HG03045 (cell line): Measurements from ENCODE around the gene CCK.

ENCODE experiments used
- ATAC-seq: cut with Tn5 transposase; IDR thresholded peaks from one replicate; pipeline ENCODE4 v1.9.1; 2021; ENCODE audit warnings: mild to moderate bottlenecking, moderate library complexity; ENCODE audit not compliant: unreplicated experiment

CCK gene

DNA sequence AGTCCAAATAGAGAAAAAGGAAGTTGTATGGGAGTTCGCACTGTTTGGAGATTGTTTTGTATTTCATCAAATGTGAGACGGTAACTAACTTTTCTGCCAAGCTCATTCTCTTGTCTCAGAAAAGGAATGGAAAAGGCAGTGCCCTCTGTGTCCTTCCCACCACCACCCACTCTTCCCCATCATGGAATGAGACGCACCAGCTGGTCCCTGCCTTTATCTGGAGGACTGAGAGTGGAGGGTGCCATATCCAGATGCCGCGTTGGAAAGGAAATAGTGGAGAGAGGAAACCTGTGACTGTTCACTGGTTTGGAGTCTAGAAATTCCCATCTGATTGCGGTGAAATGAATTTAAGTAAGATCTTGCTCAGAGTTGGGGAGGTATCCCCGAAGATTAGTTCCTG is 3.7 kb upstream of the CCK start:
- no peak for ATAC-seq

GRCh38 chr3:42267878-42268277 is 1.9 kb upstream of the CCK start:
- no peak for ATAC-seq

DNA sequence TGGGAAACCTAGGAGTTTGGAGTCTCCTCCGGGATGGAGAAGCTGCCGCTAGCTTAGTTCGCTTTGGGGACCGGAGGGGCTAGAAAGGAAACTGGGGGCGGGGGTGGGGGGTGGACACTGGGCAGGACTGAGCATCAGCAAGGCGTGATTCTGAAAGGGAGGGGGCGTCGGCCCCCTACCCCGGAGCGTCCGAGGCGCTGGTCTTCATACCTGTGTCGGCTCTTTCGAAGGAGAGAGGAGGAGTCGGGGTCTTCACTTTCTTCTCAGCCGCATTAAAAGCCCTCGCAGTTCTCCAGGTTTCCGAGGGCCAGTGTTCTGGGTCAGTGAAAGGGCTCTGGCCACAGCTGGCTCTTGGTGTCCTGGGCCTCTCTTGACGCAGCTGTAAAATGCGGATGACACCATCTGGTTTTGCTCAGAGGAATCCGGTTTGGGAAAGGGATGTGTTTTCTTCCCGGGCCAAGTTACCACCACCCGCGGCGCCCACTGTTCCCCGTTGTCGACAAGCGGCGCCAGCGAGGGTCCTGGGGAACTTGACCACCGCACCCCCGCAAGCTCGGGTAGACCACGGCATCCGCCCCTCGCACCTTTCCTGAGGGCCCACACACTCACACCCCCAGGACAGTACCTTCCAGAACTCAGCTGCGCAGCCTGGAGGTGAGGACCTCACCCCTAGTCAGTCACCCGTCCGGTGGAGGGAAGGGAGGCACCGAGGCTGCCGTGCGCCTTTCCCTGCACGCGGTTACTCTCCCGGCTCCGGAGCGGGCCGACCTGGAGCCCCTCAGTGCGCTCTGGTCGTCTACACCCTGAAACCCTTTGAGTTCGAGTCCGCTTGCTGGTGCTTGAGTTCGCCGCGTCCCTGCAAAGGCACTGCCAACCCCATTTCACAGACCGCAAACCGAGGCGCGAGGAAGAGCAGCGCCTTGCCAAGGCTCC is 660 bp downstream of the CCK start:
- ATAC-seq: no peak

DNA sequence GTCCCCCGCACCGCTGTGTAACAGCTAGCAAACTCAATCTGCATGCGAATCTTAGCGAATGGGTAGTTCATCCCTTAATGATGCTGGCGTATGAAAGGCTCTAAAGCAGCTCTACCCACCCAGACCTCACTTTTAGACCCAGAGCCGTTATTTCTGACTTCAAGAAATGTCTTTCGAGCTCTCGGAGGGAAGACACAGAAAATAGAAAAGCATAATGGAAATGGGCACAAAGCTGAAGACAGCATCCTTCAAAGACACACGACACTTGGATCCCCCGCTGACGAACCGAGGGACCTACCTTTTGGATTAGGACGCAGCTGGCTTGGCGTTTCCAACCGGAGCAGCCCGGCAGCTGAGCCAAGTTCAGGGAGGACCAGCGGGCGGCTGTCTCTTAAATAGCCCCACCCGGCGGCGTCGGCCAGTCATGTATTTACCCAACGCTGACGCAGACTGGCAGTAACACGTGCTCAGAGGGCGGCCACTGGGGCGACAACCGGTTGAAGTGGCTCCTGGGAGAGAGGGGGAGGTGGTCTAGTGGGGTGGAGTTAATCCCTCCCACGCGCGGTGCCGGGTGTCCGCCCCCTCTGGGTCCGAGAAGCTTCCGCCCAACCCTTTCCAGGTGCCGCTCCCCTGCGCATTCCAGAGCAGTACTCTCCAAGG is 1.5 kb downstream of the CCK start:
- ATAC-seq: no peak

DNA sequence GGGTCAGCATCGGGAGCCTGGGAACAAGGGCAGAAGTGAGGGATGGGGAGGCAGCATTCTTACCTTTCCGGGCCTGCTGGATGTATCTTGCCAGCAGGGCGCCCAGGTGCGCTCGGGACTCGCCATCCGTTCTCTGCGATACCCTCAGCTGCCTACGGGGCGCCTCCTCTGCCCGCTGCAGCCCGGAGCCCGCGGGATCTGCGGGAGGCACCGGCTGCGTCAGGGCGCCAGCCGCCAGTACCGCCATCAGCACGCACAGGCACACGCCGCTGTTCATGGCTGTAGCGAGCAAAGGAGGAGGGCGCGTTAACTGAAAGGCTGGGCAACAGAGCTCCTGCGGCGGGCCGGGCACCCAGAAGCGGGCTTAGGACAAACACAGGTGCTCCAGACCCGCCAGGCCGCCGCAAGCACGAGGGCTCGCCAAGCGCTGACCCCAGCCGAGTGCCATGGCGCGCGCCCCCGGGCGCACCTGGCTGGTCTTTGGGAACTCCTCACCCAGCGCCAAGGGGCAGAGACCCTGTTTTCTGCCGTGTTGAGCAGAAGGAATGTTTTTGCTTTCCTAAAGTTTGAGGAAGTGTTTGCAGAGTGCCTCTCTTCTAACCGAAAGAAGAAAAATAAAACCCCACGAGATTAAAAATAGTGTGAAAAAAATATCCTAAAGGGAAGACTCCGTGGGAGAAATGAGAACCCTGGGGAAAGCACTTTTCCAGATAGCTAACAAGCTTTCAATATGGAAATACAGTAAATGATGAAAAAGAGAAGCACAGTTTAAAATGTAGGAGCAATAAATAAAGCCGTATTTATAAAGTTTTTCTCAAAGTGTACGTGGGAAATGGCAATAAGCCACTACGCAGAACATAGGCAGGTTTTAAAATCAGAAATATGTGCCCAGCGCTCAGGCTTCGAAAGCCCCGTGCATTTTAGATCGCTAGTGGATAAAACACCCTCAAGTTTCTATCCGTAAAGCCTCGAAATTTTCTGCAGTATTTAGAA is 2.3 kb downstream of the CCK start:
- no peak for ATAC-seq

DNA sequence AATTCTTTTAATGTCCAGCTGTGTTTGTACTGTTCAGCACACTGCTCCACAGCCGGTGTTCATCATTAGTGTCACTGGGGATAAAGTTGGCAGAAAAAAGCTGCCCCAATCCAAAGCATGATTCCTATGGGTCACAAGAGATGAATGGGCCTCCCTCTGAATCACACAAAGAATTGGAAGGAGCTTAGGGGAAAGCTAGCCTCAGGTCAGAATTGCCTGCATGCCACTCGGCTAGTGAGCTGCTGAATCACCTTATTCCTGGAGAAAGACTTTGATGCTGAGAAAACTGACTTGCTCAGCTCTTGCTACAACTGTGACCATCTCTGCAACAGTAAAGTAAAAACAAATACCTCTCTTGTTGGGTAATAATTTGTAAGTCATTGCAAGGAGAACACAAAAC is 3.5 kb downstream of the CCK start:
- ATAC-seq: no peak

DNA sequence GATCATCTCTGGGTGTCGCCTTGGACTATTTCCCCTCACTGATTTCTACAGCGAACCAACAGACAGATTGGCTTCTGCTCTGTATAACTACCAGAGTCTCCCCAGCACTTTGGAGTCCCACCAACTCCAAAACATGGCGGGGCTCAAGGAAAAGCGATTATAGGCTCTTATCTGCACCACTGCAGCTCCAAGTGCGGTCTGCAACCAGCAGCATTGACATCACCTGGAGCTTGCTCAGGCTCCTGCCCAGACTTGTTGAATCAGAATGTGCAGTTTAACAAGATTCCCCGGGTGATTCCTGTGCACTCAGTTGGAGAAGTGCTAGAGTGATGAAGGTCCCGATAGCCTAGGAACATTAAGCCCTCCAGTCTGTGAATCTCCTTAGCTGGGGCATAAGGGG is 9.0 kb downstream of the CCK start:
- ATAC-seq: no peak

- no peak for ATAC-seq
Observed at GRCh38 chr3:42256135-42256819, 9.7 kb downstream of the CCK start.

DNA sequence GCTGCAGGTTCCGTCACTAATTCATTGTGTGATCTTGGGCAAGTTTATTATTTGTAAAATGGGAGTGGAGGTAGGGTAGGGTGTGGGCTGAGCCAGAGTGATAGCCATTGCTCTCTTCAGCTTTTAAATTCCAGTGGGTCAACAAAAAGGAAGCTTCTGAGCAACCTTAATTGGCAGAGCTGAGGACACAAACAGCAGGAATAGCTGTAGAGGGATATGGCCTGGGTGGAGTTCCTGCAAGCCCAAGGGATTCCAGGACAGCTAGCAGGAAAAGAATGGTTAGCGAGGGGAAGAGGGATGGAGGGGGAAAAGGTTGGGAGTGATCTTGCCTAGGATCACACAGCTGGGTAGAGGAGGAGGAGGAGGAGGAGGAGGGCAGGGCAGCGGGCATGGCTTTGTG is 11.4 kb downstream of the CCK start:
- no peak for ATAC-seq

- no peak for ATAC-seq
Observed at GRCh38 chr3:42250761-42251160, 15.2 kb downstream of the CCK start.

DNA sequence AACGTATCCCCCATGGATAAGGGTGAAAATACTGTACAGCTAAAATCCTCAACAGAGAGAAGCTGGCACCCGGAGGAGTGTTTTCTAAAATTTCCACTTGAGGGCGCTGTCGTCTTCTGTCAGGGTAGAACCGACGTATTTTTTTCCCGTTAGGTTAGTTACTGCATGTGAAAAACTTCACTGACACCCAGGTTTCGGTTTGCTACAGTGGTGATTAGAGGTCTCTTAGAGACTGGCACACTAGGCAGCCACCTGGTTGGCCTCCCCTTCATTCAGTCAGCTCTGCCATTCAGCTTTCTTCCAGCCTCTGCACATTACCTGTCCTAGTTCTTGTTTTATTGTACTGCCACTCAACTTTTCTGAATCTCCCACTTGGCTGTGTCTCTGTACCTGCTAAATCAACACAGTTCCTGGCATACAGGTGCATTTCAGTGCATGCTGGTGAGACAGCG is 18.4 kb downstream of the CCK start:
- ATAC-seq: peak; percentile 68

DNA sequence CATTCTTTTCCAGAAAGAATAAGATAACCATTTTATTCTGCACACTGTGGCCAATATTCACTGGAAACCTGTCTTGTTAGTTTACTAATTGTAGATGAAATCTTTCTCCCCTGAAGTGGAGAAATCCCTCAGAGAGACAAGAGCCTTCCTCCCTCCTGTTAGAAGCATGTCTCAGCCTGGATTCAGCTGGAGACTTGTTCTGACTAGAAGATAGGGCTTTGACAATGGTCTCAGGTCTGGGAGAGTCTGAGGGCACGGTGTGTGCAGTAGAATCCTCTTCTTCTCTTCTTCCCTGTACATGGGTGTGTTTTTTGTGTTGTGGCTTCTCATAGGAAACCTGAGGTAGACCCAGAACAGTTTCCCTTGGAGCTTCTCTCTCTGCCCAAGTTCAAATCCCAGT is 19.9 kb downstream of the CCK start:
- ATAC-seq: no peak

DNA sequence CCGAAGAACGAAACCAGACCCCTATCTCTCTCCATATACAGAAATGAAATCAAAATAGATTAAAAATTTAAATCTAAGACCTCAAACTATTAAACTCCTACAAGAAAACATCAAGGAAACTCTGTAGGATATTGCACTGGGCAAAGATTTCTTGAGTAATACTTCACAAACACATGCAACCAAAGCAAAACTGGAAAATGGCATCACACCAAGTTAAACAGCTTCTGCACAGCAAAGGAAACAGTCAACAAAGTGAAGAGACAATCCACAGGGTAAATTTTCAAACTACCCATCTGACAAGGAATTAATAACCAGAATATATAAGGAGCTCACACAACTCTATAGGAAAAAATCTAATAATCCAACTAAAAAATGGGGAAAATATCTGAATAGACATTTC is 29.4 kb downstream of the CCK start:
- no peak for ATAC-seq

DNA sequence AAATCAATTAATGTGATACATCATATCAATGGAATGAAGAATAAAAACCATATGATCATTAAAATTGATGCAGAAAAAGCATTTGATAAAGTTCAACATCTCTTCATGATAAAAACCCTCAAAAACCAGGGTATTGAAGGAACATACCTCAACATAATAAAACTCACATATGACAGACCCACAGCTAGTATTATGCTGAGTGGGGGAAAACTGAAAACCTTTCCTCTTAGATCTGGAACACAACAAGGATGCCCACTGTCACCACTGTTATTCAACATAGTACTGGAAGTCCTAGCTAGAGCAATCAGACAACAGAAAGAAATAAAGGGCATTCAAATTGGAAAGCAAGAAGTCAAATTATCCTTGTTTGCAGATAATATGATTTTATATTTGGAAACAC is 30.5 kb downstream of the CCK start:
- ATAC-seq: no peak

DNA sequence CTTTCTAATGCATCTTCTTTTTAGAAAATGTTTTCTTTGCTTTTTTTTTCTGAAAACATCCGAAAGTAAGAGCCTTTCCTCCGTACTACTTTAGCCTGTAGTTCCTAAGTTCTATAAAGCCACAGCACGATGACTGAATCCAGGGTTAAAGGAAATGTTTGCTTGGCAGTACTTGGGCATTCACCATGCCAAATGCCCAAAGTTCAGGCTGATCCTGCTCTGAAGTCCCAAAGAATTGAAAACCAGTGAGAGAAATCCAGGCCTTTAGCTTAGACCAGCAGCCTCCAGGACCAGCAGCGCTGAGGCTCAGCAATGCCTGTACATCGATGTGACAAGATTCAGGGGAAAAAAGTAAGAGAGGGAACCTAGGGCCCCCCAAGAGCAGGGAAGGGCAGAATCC is 35.1 kb downstream of the CCK start:
- no peak for ATAC-seq

DNA sequence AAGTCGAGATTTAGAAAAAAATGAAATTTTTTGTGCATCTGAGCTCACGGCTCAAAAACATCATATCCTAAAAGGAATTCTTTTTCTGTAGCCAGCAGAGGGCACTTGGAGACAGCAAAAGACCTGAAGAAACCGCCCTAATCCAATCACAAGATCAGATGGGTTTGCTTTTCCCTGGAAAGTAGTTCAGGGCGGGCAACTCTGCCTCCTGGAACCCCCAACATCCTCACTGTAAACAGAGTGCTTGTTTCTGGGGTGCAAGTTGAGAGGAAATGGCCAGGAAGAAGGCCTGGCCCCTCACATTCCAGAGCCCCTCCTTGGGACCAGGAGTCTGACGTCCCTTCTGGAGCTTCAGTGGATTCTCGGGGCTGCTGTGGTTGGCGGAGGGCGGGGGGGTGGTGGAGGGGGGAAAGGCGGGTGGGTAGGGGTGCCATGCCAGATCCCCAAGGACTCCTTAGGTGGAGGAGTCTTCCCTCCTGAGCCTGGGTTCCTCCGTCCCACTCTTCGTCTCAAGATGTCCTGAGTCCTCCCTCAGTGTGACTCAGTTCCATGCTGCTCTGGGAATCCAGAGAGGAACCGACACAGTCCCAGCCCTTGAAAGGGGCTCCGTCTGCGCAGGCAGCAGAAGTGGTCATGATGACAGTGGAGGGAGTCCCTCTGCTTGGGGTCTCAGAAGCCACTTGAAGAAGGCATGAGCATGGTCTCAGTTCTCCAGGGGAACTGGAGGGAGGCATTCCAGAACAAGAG is 35.9 kb downstream of the CCK start:
- ATAC-seq: no peak

DNA sequence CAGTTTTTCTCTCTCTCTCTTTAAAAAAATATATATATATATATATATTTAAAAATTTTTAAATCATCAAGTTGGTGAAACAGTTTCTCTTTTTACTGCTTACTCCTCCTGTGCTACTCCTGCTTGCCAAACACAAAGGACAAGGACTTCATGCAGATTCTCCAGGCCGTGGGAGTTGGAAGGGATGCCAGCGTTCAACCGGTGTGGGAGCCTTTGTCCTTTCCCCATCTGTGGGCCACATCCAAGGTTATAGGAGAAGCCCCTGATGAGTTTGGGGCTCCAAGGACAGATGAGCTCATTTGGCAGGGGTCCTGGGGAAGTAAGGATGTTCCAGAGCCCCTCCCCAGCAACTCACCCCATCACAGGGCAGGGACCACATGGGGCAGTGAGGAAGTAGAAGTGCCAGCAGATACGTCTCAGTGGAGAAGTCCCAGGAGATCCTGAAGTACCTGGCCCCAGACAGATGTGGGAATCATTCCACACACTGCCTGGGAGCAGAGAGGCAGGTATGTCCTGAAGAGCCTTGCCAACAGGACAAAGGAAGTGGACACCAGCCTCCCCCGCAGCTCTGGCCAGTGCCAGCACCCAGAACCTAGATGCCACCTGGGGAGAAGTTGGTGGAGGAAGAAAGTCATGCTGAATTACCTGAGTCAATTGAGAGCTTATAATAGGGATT is 36.6 kb downstream of the CCK start:
- ATAC-seq: no peak

- no peak for ATAC-seq
Observed at GRCh38 chr3:42228796-42229195, 37.2 kb downstream of the CCK start.
